ENCODE results near the gene FADS6. TPM values are rescaled to one million over a fixed set of nuclear protein-coding genes. Genes with fewer than 3 reads are reported as not detected.

FADS6 gene
- total and polyA plus RNA-seq, 2 of the 13 experiments (the other 11 are each of a cell fraction or from before 2014, with no cell fraction given): 0.11 TPM

GRCh38 chr17:74919440-74920305 lies 26.2 kb upstream of the FADS6 start (continued):
- TF ChIP-seq, protein P1, sequence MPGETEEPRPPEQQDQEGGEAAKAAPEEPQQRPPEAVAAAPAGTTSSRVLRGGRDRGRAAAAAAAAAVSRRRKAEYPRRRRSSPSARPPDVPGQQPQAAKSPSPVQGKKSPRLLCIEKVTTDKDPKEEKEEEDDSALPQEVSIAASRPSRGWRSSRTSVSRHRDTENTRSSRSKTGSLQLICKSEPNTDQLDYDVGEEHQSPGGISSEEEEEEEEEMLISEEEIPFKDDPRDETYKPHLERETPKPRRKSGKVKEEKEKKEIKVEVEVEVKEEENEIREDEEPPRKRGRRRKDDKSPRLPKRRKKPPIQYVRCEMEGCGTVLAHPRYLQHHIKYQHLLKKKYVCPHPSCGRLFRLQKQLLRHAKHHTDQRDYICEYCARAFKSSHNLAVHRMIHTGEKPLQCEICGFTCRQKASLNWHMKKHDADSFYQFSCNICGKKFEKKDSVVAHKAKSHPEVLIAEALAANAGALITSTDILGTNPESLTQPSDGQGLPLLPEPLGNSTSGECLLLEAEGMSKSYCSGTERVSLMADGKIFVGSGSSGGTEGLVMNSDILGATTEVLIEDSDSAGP (CRISPR knock-in tag; IDR thresholded peaks at IDR 0.05; ENCODE audit: borderline replicate concordance): peak; percentile 50; the same call in 1 of the 2 replicates
- TF ChIP-seq STAT6 (CRISPR knock-in tag; IDR thresholded peaks at IDR 0.05; ENCODE audit: borderline replicate concordance) (no peak), ZNF513 (CRISPR knock-in tag; conservative IDR thresholded peaks at IDR 0.05) (no peak), ZNF782 (CRISPR knock-in tag; IDR thresholded peaks at IDR 0.05; ENCODE audit: borderline replicate concordance) (no peak), HMGA1 (CRISPR knock-in tag; conservative IDR thresholded peaks at IDR 0.05) (no peak), XRCC5 (optimal IDR thresholded peaks at IDR 0.05; ENCODE audit: low read length) (peak; percentile 59), KLF13 (CRISPR knock-in tag; IDR thresholded peaks at IDR 0.05) (no peak), ZFP62 (CRISPR knock-in tag; IDR thresholded peaks at IDR 0.05) (no peak), RFX3 (CRISPR knock-in tag; IDR thresholded peaks at IDR 0.05) (no peak), ZNF558 (CRISPR knock-in tag; IDR thresholded peaks at IDR 0.05; ENCODE audit: borderline replicate concordance) (no peak), ZNF598 (CRISPR knock-in tag; IDR thresholded peaks at IDR 0.05; ENCODE audit: borderline replicate concordance) (peak; percentile 55; the same call in 1 of the 2 replicates), ZNF367 (CRISPR knock-in tag; IDR thresholded peaks at IDR 0.05; ENCODE audit: borderline replicate concordance) (no peak)
- TF ChIP-seq, protein P2, sequence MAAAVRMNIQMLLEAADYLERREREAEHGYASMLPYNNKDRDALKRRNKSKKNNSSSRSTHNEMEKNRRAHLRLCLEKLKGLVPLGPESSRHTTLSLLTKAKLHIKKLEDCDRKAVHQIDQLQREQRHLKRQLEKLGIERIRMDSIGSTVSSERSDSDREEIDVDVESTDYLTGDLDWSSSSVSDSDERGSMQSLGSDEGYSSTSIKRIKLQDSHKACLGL (CRISPR knock-in tag; IDR thresholded peaks at IDR 0.05): peak; percentile 53; the same call in 1 of the 2 replicates
- TF ChIP-seq, protein P3, sequence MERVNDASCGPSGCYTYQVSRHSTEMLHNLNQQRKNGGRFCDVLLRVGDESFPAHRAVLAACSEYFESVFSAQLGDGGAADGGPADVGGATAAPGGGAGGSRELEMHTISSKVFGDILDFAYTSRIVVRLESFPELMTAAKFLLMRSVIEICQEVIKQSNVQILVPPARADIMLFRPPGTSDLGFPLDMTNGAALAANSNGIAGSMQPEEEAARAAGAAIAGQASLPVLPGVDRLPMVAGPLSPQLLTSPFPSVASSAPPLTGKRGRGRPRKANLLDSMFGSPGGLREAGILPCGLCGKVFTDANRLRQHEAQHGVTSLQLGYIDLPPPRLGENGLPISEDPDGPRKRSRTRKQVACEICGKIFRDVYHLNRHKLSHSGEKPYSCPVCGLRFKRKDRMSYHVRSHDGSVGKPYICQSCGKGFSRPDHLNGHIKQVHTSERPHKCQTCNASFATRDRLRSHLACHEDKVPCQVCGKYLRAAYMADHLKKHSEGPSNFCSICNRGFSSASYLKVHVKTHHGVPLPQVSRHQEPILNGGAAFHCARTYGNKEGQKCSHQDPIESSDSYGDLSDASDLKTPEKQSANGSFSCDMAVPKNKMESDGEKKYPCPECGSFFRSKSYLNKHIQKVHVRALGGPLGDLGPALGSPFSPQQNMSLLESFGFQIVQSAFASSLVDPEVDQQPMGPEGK (CRISPR knock-in tag; IDR thresholded peaks at IDR 0.05): no peak
- TF ChIP-seq, protein P4, sequence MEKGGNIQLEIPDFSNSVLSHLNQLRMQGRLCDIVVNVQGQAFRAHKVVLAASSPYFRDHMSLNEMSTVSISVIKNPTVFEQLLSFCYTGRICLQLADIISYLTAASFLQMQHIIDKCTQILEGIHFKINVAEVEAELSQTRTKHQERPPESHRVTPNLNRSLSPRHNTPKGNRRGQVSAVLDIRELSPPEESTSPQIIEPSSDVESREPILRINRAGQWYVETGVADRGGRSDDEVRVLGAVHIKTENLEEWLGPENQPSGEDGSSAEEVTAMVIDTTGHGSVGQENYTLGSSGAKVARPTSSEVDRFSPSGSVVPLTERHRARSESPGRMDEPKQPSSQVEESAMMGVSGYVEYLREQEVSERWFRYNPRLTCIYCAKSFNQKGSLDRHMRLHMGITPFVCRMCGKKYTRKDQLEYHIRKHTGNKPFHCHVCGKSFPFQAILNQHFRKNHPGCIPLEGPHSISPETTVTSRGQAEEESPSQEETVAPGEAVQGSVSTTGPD (CRISPR knock-in tag; IDR thresholded peaks at IDR 0.05): no peak
- TF ChIP-seq, protein P5, sequence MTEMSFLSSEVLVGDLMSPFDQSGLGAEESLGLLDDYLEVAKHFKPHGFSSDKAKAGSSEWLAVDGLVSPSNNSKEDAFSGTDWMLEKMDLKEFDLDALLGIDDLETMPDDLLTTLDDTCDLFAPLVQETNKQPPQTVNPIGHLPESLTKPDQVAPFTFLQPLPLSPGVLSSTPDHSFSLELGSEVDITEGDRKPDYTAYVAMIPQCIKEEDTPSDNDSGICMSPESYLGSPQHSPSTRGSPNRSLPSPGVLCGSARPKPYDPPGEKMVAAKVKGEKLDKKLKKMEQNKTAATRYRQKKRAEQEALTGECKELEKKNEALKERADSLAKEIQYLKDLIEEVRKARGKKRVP (CRISPR knock-in tag; IDR thresholded peaks at IDR 0.05): no peak
